Esophagus muscularis mucosa (tissue), 4 donors: ENCODE data around the gene HAUS5. TPM values are rescaled to one million over a fixed set of nuclear protein-coding genes. Genes with fewer than 3 reads are reported as not detected.

Source experiments
- DNase-seq: peaks from one replicate; pipeline ENCODE4 v3.0.0-alpha.2; 2017; ENCODE audit errors: extremely low spot score
- H3K27ac ChIP-seq, 4 donors: fragments of 200-600 bp; sonication (generic); replicated peaks in 1 of 4; 1 replicate in 3 of 4; 2 replicates in 1 of 4; pipeline ENCODE4 v1.5.1; 2016 to 2019; ENCODE audit warnings: mild to moderate bottlenecking in 1 of 4
- H3K27me3 ChIP-seq, 4 donors: fragments of 200-600 bp; sonication (generic); one replicate each; pipeline versions ENCODE4 v1.5.1 to v1.6.0; 2016 to 2019
- H3K36me3 ChIP-seq, 4 donors: fragments of 200-600 bp; sonication (generic); one replicate each; pipeline ENCODE4 v1.5.1; 2016 to 2019
- H3K4me1 ChIP-seq, 4 donors: fragments of 200-600 bp; sonication (generic); one replicate each; pipeline ENCODE4 v1.5.1; 2016 to 2019
- H3K4me3 ChIP-seq, 4 donors: fragments of 200-600 bp; sonication (generic); 1 replicate in 2 of 4; 2 replicates in 2 of 4; pipeline ENCODE4 v1.5.1; 2016 to 2019; ENCODE audit warnings: mild to moderate bottlenecking in 4 of 4, moderate library complexity in 1 of 4
- H3K9me3 ChIP-seq, 4 donors: fragments of 200-600 bp; sonication (generic); 1 replicate in 3 of 4; 2 replicates in 1 of 4; pipeline ENCODE4 v1.5.1; 2016 to 2019
- CTCF ChIP-seq, 3 experiments: fragments of 200-600 bp in 2 of 3; fragments of 450-650 bp in 1 of 3; sonication (generic) in 2 of 3; IDR thresholded peaks; one replicate each; pipeline ENCODE4 v1.5.1; 2017 to 2019; ENCODE audit warnings: antibody characterized with exemption in 3 of 3, mild to moderate bottlenecking in 2 of 3, moderate library complexity in 1 of 3
- EP300 ChIP-seq: sonication (generic); formaldehyde crosslinking; IDR thresholded peaks from one replicate; pipeline ENCODE4 v1.6.1; 2017; ENCODE audit warnings: antibody characterized with exemption
- POLR2A ChIP-seq: fragments of 450-650 bp; IDR thresholded peaks from one replicate; pipeline ENCODE4 v1.6.1; 2017; ENCODE audit warnings: antibody characterized with exemption, moderate library complexity, mild to moderate bottlenecking, low read depth
- POLR2AphosphoS5 ChIP-seq, 2 donors: sonication (generic); formaldehyde crosslinking; IDR thresholded peaks; one replicate each; pipeline ENCODE4 v1.6.1; 2017; ENCODE audit warnings: antibody characterized with exemption in 2 of 2
- WGBS: methylation state at CpG from one replicate; pipeline ENCODE4 v1.1.5; 2018; 5-methylcytosine and 5-hydroxymethylcytosine counted together
- intact Hi-C: fragments of 100-400 bp; cut with DNase I; formaldehyde crosslinking; loops from one replicate; pipeline ENCODE4 v1.15.1; 2023
- total RNA-seq, 4 donors: library from RNA; depleted of rRNA; stranded (reverse); fragments of >200 nt; gene quantifications; one replicate each; pipeline versions ENCODE4 v1.1.0 to v1.2.1, GENCODE V29; 2016

The HAUS5 gene
- total RNA-seq, 4 donors from 2014 or later: 3.7 to 4.7 (median 4.3) TPM

GRCh38 chr19:35661995-35662340, 49.4 kb downstream of the HAUS5 start:
- TF ChIP-seq CTCF (IDR thresholded peaks at IDR 0.05) (no peak), POLR2A (no peak), EP300 (no peak), POLR2AphosphoS5 (IDR thresholded peaks at IDR 0.05) (no peak)
- H3K36me3 ChIP-seq: peaks cover 52 to 93% (median 70%) of the 10 kb centered on the region in 4 donors
- H3K4me3 ChIP-seq: no peak overlapping the region
- DNase-seq: no peak
- WGBS: 100% methylated on average over 6 of the region's 6 CpGs
- intact Hi-C loops: no loop called here
- H3K9me3 ChIP-seq: no peaks in the 10 kb centered on the region
- H3K4me1 ChIP-seq: no peaks in the 10 kb centered on the region
- H3K27ac ChIP-seq: no peak overlapping the region
- H3K27me3 ChIP-seq: no peaks in the 10 kb centered on the region

GRCh38 chr19:35663981-35664380, 51.4 kb downstream of the HAUS5 start:
- no peak for DNase-seq
- Histone ChIP-seq H3K27ac (no peak overlapping the region), H3K9me3 (no peaks in the 10 kb centered on the region), H3K36me3 (peaks cover 31 to 73% (median 52%) of the 10 kb centered on the region in 4 donors), H3K4me1 (no peaks in the 10 kb centered on the region), H3K27me3 (no peaks in the 10 kb centered on the region), H3K4me3 (no peak overlapping the region)
- WGBS: 84% methylated on average over 3 of the region's 3 CpGs
- intact Hi-C loops: no loop called here
- no peak for TF ChIP-seq CTCF (IDR thresholded peaks at IDR 0.05)
- no peak for TF ChIP-seq POLR2A
- no peak for TF ChIP-seq POLR2AphosphoS5 (IDR thresholded peaks at IDR 0.05)
- TF ChIP-seq EP300: no peak

- intact Hi-C loops: no loop called here
- no peaks in the 10 kb centered on the region for H3K27me3 ChIP-seq
- peaks cover 20 to 61% (median 43%) of the 10 kb centered on the region in 4 donors for H3K36me3 ChIP-seq
- no peak overlapping the region for H3K4me3 ChIP-seq
- TF ChIP-seq POLR2AphosphoS5 (IDR thresholded peaks at IDR 0.05): no peak
- no peak for TF ChIP-seq POLR2A
- TF ChIP-seq EP300: no peak
- TF ChIP-seq CTCF (IDR thresholded peaks at IDR 0.05): no peak
- DNase-seq: no peak
- H3K9me3 ChIP-seq: no peaks in the 10 kb centered on the region
- H3K27ac ChIP-seq: no peak overlapping the region
- WGBS: 100% methylated on average over 4 of the region's 24 CpGs
- no peaks in the 10 kb centered on the region for H3K4me1 ChIP-seq
Observed at GRCh38 chr19:35665157-35665556, 52.6 kb downstream of the HAUS5 start.

GRCh38 chr19:35665604-35666003, 53.1 kb downstream of the HAUS5 start:
- H3K27ac ChIP-seq: no peak overlapping the region
- intact Hi-C loops: no loop called here
- H3K27me3 ChIP-seq: no peaks in the 10 kb centered on the region
- no peak for DNase-seq
- TF ChIP-seq EP300 (no peak), CTCF (IDR thresholded peaks at IDR 0.05) (no peak), POLR2AphosphoS5 (IDR thresholded peaks at IDR 0.05) (no peak), POLR2A (no peak)
- H3K9me3 ChIP-seq: no peaks in the 10 kb centered on the region
- no peaks in the 10 kb centered on the region for H3K4me1 ChIP-seq
- H3K4me3 ChIP-seq: no peak overlapping the region
- peaks cover 18 to 57% (median 40%) of the 10 kb centered on the region in 4 donors for H3K36me3 ChIP-seq
- WGBS: 72% methylated on average over 7 of the region's 7 CpGs

GRCh38 chr19:35666251-35666913, 53.8 kb downstream of the HAUS5 start, which contains the start of gene UPK1A:
TSS of gene UPK1A (plus strand) at chr19:35666517. CDS start at chr19:35666813, 296 bp downstream.
- H3K36me3 ChIP-seq: peaks cover 10 to 49% (median 35%) of the 10 kb centered on the region in 4 donors
- H3K27me3 ChIP-seq: no peaks in the 10 kb centered on the region
- no peaks in the 10 kb centered on the region for H3K4me1 ChIP-seq
- no peak within 1 kb of the TSS for H3K27ac ChIP-seq
- H3K9me3 ChIP-seq: no peaks in the 10 kb centered on the region
- intact Hi-C loops: no loop called here
- TF ChIP-seq EP300 (no peak), POLR2AphosphoS5 (IDR thresholded peaks at IDR 0.05) (no peak), POLR2A (no peak), CTCF (IDR thresholded peaks at IDR 0.05) (no peak)
- 80% methylated on average over 13 of the region's 16 CpGs for WGBS
- H3K4me3 ChIP-seq: no peak within 1 kb of the TSS
- DNase-seq: no peak
